ENCODE measurements around the gene EHD4.

- TF ChIP-seq POLR2A (IDR thresholded peaks at IDR 0.05) (no peak), CTCF (IDR thresholded peaks at IDR 0.05) (no peak)
These were observed 98.6 kb downstream of the EHD4 start for GRCh38 chr15:41873711-41874110.
